NCI-H2107 (cell line): ENCODE data around the gene HS3ST6.
"Not testable (repeated sequence)": the region's sequence is repeated elsewhere in the genome, so short reads cannot be mapped to it uniquely, and the experiment has no call there.

Source experiments
- DNase-seq: peaks from one replicate; lab custom pipeline; 2025; lab: John Stamatoyannopoulos, UW

The HS3ST6 gene

GRCh38 chr16:1946495-1947368 lies 28.5 kb upstream of the HS3ST6 start:
- no peak for DNase-seq

- no peak for DNase-seq
Measured at GRCh38 chr16:1945559-1946391, 27.6 kb upstream of the HS3ST6 start.

- no peak for DNase-seq
Measured at GRCh38 chr16:1944612-1945199, 26.5 kb upstream of the HS3ST6 start.

- DNase-seq: peak; percentile 93
Measured at GRCh38 chr16:1942810-1943726, 24.9 kb upstream of the HS3ST6 start, which contains the start of gene MSRB1. Gene MSRB1 (minus strand): TSS chr16:1943199. CDS start chr16:1943156, 43 bp downstream.

GRCh38 chr16:1942047-1942809 lies 24.0 kb upstream of the HS3ST6 start:
- DNase-seq: no peak

- DNase-seq: no peak
Measured at GRCh38 chr16:1941162-1942046, 23.2 kb upstream of the HS3ST6 start.

GRCh38 chr16:1940273-1941161 lies 22.3 kb upstream of the HS3ST6 start:
- no peak for DNase-seq

- not testable (repeated sequence) for DNase-seq
Measured at GRCh38 chr16:1939833-1940232, 21.6 kb upstream of the HS3ST6 start.

GRCh38 chr16:1938910-1939309 lies 20.7 kb upstream of the HS3ST6 start:
- no peak for DNase-seq

- DNase-seq: no peak
Measured at GRCh38 chr16:1938316-1938715, 20.1 kb upstream of the HS3ST6 start.

- no peak for DNase-seq
Measured at GRCh38 chr16:1936945-1937479, 18.8 kb upstream of the HS3ST6 start.

- DNase-seq: no peak
Measured at GRCh38 chr16:1933097-1933661, 15.0 kb upstream of the HS3ST6 start.

- DNase-seq: no peak
Measured at GRCh38 chr16:1932050-1933028, 14.1 kb upstream of the HS3ST6 start.

- DNase-seq: no peak
Measured at GRCh38 chr16:1930338-1930720, 12.1 kb upstream of the HS3ST6 start.

- peak; percentile 74 for DNase-seq
Measured at GRCh38 chr16:1929578-1930337, 11.5 kb upstream of the HS3ST6 start.

GRCh38 chr16:1929105-1929504 lies 10.9 kb upstream of the HS3ST6 start:
- DNase-seq: no peak
